Measurements from ENCODE around the gene ABHD17C.

ABHD17C gene

DNA sequence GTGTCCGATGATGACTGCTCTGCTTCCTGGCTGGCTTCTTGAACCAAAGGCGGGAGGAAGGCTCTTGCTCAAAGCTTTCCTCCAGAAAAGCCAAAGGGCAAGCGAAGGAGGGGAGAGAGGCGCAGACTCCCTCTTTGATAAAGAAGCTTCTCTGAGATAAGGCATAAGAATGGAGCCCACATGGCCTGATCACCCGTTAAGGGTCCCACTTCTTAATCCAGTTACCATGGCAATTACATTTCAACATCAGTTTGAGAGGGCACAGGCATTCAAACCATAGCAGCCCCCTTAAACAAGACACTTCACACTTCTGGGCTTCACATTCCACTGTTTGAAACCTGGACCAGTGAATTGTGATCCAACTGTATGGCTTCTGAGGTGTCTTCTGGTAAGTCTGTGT is 8.0 kb downstream of the ABHD17C start:
- H3K79me2 ChIP-seq (ENCODE audit: insufficient read depth, low read length): no peaks in the 10 kb centered on the region
- H3K9ac ChIP-seq (ENCODE audit: low read depth, low read length, poor library complexity, severe bottlenecking): no peak overlapping the region
- H3K4me1 ChIP-seq (ENCODE audit: insufficient read depth, low read length, poor library complexity, severe bottlenecking): no peaks in the 10 kb centered on the region
- no peaks in the 10 kb centered on the region for H3K27me3 ChIP-seq (ENCODE audit: insufficient read depth, low read length, poor library complexity, severe bottlenecking)
- H3K36me3 ChIP-seq (ENCODE audit: insufficient read depth, low read length): no peaks in the 10 kb centered on the region
- H4K20me1 ChIP-seq (ENCODE audit: insufficient read depth, low read length, poor library complexity, severe bottlenecking): no peaks in the 10 kb centered on the region
- H3K9me2 ChIP-seq (replicated peaks; ENCODE audit: low read depth, low read length): no peaks in the 10 kb centered on the region
- H3K4me2 ChIP-seq (ENCODE audit: low read depth, low read length, poor library complexity, severe bottlenecking): no peak overlapping the region
- no peak overlapping the region for H2AFZ ChIP-seq (ENCODE audit: low read length)
- no peaks in the 10 kb centered on the region for H3K9me3 ChIP-seq (ENCODE audit: insufficient read depth, low read depth, low read length)
- no peak overlapping the region for H3K4me3 ChIP-seq (ENCODE audit: low read length, poor library complexity, severe bottlenecking)
- H3F3A ChIP-seq (ENCODE audit: low read depth): no peaks in the 10 kb centered on the region
- TF ChIP-seq, protein P1, sequence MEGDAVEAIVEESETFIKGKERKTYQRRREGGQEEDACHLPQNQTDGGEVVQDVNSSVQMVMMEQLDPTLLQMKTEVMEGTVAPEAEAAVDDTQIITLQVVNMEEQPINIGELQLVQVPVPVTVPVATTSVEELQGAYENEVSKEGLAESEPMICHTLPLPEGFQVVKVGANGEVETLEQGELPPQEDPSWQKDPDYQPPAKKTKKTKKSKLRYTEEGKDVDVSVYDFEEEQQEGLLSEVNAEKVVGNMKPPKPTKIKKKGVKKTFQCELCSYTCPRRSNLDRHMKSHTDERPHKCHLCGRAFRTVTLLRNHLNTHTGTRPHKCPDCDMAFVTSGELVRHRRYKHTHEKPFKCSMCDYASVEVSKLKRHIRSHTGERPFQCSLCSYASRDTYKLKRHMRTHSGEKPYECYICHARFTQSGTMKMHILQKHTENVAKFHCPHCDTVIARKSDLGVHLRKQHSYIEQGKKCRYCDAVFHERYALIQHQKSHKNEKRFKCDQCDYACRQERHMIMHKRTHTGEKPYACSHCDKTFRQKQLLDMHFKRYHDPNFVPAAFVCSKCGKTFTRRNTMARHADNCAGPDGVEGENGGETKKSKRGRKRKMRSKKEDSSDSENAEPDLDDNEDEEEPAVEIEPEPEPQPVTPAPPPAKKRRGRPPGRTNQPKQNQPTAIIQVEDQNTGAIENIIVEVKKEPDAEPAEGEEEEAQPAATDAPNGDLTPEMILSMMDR (conservative IDR thresholded peaks at IDR 0.05; ENCODE audit: low read length): no peak
- TF ChIP-seq EZH2phosphoT487 (IDR thresholded peaks at IDR 0.05; ENCODE audit: borderline replicate concordance): no peak

DNA sequence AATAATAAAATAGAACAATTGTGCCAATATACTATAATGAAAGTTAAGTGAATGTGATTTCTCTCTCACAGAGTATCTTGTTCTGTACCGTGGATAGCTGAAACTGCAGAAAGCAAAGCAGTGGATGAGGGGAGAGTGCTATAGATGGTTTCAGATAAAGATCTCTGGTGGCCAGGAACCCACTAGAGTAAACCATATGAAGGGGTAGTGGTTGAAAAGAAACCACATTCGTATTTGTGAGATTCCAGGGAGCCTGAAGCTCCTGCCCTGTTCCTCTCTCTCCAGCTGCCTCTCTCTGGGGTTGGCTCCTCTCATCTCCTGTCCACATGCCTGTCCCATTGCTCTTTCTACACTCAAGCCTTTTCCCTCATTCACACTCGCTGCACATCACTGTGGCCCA is 8.9 kb downstream of the ABHD17C start:
- TF ChIP-seq, protein P1 (conservative IDR thresholded peaks at IDR 0.05; ENCODE audit: low read length): no peak
- TF ChIP-seq EZH2phosphoT487 (IDR thresholded peaks at IDR 0.05; ENCODE audit: borderline replicate concordance): no peak
- no peak overlapping the region for H3K9ac ChIP-seq (ENCODE audit: low read depth, low read length, poor library complexity, severe bottlenecking)
- no peaks in the 10 kb centered on the region for H3K79me2 ChIP-seq (ENCODE audit: insufficient read depth, low read length)
- no peaks in the 10 kb centered on the region for H3F3A ChIP-seq (ENCODE audit: low read depth)
- H3K9me2 ChIP-seq (replicated peaks; ENCODE audit: low read depth, low read length): no peaks in the 10 kb centered on the region
- H3K4me1 ChIP-seq (ENCODE audit: insufficient read depth, low read length, poor library complexity, severe bottlenecking): no peaks in the 10 kb centered on the region
- no peaks in the 10 kb centered on the region for H3K9me3 ChIP-seq (ENCODE audit: insufficient read depth, low read depth, low read length)
- H3K36me3 ChIP-seq (ENCODE audit: insufficient read depth, low read length): no peaks in the 10 kb centered on the region
- no peaks in the 10 kb centered on the region for H4K20me1 ChIP-seq (ENCODE audit: insufficient read depth, low read length, poor library complexity, severe bottlenecking)
- H3K27me3 ChIP-seq (ENCODE audit: insufficient read depth, low read length, poor library complexity, severe bottlenecking): no peaks in the 10 kb centered on the region
- no peak overlapping the region for H3K4me2 ChIP-seq (ENCODE audit: low read depth, low read length, poor library complexity, severe bottlenecking)
- H2AFZ ChIP-seq (ENCODE audit: low read length): no peak overlapping the region
- H3K4me3 ChIP-seq (ENCODE audit: low read length, poor library complexity, severe bottlenecking): no peak overlapping the region

DNA sequence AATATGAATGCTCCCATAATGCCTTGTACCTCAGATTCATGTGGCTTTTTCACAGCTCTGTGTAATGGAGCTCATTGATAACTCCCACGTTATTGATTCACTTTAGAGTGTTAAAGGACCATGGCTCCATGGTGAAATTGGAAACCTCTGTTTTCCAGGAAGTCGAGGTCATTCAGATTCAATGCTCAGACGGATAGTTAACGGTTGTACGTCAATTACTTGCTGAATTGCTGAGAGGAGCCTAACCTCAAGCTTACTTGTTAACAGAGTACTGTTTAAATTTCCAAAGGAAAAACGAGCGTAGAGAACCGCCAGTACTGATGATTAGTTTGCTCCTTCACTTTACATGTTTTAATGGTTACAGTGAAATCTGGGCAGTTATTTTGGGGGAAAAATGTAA is 11.1 kb downstream of the ABHD17C start:
- Histone ChIP-seq H3K36me3 (ENCODE audit: insufficient read depth, low read length) (no peaks in the 10 kb centered on the region), H3K4me1 (ENCODE audit: insufficient read depth, low read length, poor library complexity, severe bottlenecking) (no peaks in the 10 kb centered on the region), H2AFZ (ENCODE audit: low read length) (no peak overlapping the region), H4K20me1 (ENCODE audit: insufficient read depth, low read length, poor library complexity, severe bottlenecking) (no peaks in the 10 kb centered on the region), H3K9ac (ENCODE audit: low read depth, low read length, poor library complexity, severe bottlenecking) (no peak overlapping the region), H3K4me2 (ENCODE audit: low read depth, low read length, poor library complexity, severe bottlenecking) (no peak overlapping the region), H3K4me3 (ENCODE audit: low read length, poor library complexity, severe bottlenecking) (no peak overlapping the region), H3F3A (ENCODE audit: low read depth) (no peaks in the 10 kb centered on the region), H3K9me2 (replicated peaks; ENCODE audit: low read depth, low read length) (no peaks in the 10 kb centered on the region), H3K79me2 (ENCODE audit: insufficient read depth, low read length) (no peaks in the 10 kb centered on the region), H3K9me3 (ENCODE audit: insufficient read depth, low read depth, low read length) (no peaks in the 10 kb centered on the region), H3K27me3 (ENCODE audit: insufficient read depth, low read length, poor library complexity, severe bottlenecking) (no peaks in the 10 kb centered on the region)
- no peak for TF ChIP-seq EZH2phosphoT487 (IDR thresholded peaks at IDR 0.05; ENCODE audit: borderline replicate concordance)
- TF ChIP-seq, protein P1 (conservative IDR thresholded peaks at IDR 0.05; ENCODE audit: low read length): no peak
